Dendritic cell treated with granulocyte-macrophage colony-stimulating factor and Interleukin-4, amounts not matched to agents 40 ng/mL and 50 ng/mL, for 4 days (primary cell): ENCODE results near the gene RBM26.

Experiments
- H3K27ac Mint-ChIP-seq: one replicate; pipeline ENCODE4 v1.8.0; 2022; ENCODE audit warnings: mild to moderate bottlenecking, mixed read lengths
- H3K27me3 Mint-ChIP-seq: one replicate; pipeline ENCODE4 v1.8.0; 2022; ENCODE audit warnings: mild to moderate bottlenecking, mixed read lengths
- H3K36me3 Mint-ChIP-seq: one replicate; pipeline ENCODE4 v1.8.0; 2022; ENCODE audit warnings: low read depth, mixed read lengths
- H3K4me1 Mint-ChIP-seq: one replicate; pipeline ENCODE4 v1.8.0; 2022; ENCODE audit warnings: low read depth, mixed read lengths
- H3K4me3 Mint-ChIP-seq: one replicate; pipeline ENCODE4 v1.8.0; 2022; ENCODE audit warnings: mild to moderate bottlenecking, moderate library complexity, mixed read lengths
- H3K9me3 Mint-ChIP-seq: one replicate; pipeline ENCODE4 v1.8.0; 2022; ENCODE audit warnings: mixed read lengths
- intact Hi-C: fragments of 100-400 bp; cut with micrococcal nuclease; formaldehyde crosslinking; loops from one replicate; pipeline ENCODE4 v1.15.0; 2022

RBM26 gene

GRCh38 chr13:79312340-79312855 lies 93.7 kb downstream of the RBM26 start:
- intact Hi-C loops, result no loop called here
- Mint-ChIP-seq H3K27ac (no peak overlapping the region), H3K27me3 (no peaks in the 10 kb centered on the region), H3K4me3 (no peak overlapping the region), H3K9me3 (no peaks in the 10 kb centered on the region), H3K36me3 (peaks cover 17% of the 10 kb centered on the region), H3K4me1 (no peaks in the 10 kb centered on the region)

DNA sequence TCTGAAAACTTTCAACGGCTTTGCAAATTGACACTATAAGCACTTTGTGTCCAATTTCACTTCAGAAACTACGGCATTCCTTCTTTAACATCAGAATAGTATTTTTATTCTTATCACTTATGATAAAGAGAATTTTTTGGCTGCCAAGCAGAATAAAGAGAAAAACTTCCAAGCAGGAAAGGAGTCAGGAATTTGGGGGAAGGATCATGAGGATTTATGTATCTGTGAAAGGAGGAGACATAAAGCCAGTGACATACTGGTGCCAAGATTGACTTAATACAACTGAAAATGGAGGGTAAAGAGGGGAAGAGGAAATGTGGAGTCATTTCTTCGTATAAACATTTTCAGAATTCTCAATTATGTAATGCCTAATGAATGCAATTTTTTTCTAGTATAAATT lies 94.7 kb downstream of the RBM26 start:
- Mint-ChIP-seq H3K27ac (no peak overlapping the region), H3K27me3 (no peaks in the 10 kb centered on the region), H3K36me3 (peaks cover 17% of the 10 kb centered on the region), H3K4me1 (no peaks in the 10 kb centered on the region), H3K9me3 (no peaks in the 10 kb centered on the region), H3K4me3 (no peak overlapping the region)
- intact Hi-C loops, result no loop called here

- H3K27ac Mint-ChIP-seq, result no peak overlapping the region
- intact Hi-C loops, result no loop called here
- no peaks in the 10 kb centered on the region for H3K4me1 Mint-ChIP-seq
- no peaks in the 10 kb centered on the region for H3K27me3 Mint-ChIP-seq
- no peaks in the 10 kb centered on the region for H3K9me3 Mint-ChIP-seq
- H3K4me3 Mint-ChIP-seq, result no peak overlapping the region
- H3K36me3 Mint-ChIP-seq, result peaks cover 15% of the 10 kb centered on the region
Observed at GRCh38 chr13:79309690-79310089, 96.4 kb downstream of the RBM26 start.

GRCh38 chr13:79307866-79308298 lies 98.2 kb downstream of the RBM26 start:
- no peaks in the 10 kb centered on the region for H3K9me3 Mint-ChIP-seq
- no peaks in the 10 kb centered on the region for H3K27me3 Mint-ChIP-seq
- no peaks in the 10 kb centered on the region for H3K4me1 Mint-ChIP-seq
- no peak overlapping the region for H3K27ac Mint-ChIP-seq
- no peaks in the 10 kb centered on the region for H3K36me3 Mint-ChIP-seq
- intact Hi-C loops, result no loop called here
- H3K4me3 Mint-ChIP-seq, result no peak overlapping the region

GRCh38 chr13:79307433-79307861 lies 98.6 kb downstream of the RBM26 start:
- H3K27ac Mint-ChIP-seq, result no peak overlapping the region
- H3K36me3 Mint-ChIP-seq, result no peaks in the 10 kb centered on the region

DNA sequence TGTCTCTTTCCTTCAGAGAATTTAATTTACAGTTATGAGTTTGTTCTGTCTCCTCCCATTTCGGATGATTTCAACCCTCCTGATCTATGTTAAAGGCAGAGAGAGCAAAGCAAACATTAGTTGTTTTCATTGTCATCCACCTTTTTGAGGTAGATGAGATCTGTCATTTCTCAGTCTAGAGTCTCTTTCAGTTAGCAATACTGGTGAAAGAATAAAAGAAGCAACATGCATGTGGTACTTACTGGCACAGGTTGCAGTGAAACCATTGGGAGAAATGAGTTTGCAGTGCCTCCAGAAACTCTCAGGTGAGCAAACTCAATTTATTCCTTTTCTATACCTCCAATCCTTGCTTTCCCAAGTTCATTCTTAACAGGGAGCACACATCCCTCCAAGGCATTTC lies 99.4 kb downstream of the RBM26 start:
- Mint-ChIP-seq H3K36me3 (no peaks in the 10 kb centered on the region), H3K9me3 (peaks cover 1% of the 10 kb centered on the region), H3K4me3 (no peak overlapping the region), H3K27ac (no peak overlapping the region), H3K27me3 (no peaks in the 10 kb centered on the region), H3K4me1 (no peaks in the 10 kb centered on the region)
- intact Hi-C loops, result no loop called here

More at GRCh38 chr13:79307433-79307861, 98.6 kb downstream of the RBM26 start:
- Mint-ChIP-seq H3K27me3 (no peaks in the 10 kb centered on the region), H3K4me3 (no peak overlapping the region), H3K9me3 (no peaks in the 10 kb centered on the region), H3K4me1 (no peaks in the 10 kb centered on the region)
- intact Hi-C loops, result no loop called here

DNA sequence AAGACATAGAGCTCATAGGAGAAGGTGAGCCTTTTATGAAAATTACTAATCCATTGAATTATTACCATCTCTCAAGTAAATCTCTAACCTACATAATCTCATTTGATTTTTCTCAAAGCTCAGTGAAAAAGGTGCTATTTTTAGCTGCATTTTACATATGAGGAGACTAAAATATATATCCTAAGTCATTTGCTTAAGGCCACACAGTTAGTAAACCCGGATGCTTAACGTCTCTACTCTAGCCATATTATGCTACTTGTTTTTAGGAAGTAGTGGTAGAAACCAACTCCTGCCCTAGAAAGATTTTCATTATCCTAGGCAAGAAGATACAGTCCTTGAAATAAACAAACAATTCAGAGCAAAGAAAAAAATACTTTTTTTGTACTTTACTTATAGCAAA lies 108.9 kb downstream of the RBM26 start:
- Mint-ChIP-seq H3K4me1 (no peaks in the 10 kb centered on the region), H3K27me3 (no peaks in the 10 kb centered on the region), H3K4me3 (no peak overlapping the region)

DNA sequence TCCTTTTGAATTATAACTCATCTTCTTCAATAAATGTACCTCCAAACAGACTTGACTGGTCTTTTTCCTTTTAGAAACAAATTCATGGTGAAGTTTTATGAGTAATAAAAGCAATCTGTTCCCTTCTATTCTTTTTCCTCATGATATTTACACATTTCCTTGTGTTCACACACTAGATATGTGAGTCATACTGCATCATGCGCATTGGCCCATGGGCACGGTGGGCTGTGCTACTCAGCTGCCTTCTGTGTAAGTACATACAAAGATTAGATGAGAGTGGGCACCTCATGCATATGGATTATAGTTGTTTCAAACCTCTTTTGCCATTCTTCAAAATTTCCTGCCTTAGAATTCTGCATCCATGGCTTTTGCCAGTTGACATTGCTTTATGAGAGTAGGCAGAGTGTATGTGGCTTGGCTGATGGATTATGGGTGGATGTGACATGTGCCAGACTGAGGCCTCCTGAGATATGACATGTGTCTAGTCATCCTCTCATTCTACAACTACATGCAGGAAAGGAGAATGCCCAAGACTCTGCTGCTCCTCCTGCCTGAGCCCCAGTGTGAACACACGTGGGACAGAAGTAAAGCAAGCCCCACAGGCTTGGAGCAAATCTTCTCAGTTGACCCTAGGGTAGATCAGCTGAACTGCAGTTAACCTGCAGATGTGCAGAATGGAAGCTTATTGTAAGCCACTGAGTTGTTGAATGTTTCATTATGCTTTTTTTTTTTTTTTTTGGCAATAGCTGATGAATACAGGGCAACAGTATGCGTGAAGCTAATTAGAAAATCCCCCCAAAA lies 109.9 kb downstream of the RBM26 start:
- Mint-ChIP-seq H3K9me3 (peaks cover 5% of the 10 kb centered on the region), H3K4me3 (no peak overlapping the region), H3K27ac (no peak overlapping the region), H3K36me3 (no peaks in the 10 kb centered on the region), H3K4me1 (no peaks in the 10 kb centered on the region), H3K27me3 (no peaks in the 10 kb centered on the region)
- intact Hi-C loops, result no loop called here

More for the DNA sequence above, 108.9 kb downstream of the RBM26 start:
- intact Hi-C loops, result no loop called here
- Mint-ChIP-seq H3K27ac (no peak overlapping the region), H3K9me3 (peaks cover 12% of the 10 kb centered on the region), H3K36me3 (no peaks in the 10 kb centered on the region)

DNA sequence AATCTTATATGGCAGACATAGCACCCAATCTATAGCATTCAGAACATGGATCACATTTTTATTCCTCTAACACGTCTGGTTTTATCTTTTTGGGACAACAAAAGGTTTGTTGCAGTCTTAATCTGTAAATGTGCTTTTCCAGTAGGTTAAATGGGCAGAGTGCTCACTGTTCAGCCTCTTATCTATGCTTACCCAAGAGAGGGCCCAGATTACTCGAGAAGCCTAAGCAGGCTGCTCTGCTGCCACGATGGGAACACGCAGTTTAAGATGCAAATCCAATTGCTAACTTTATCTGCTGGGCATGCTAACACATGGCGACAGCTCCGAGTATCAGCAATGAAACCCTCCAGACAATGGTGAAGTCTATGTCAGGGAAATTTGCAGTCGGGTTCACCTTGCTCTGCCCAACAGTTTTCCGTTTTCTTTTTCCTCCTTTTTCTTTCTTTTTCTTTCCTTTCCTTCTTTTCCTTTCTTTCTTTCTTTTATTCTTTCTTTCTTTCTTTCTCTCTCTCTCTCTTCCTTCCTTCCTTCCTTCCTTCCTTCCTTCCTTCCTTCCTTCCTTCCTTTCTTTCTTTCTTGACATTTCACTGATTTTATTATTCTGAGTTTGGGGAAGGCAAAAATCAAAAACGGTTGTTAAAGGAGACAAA lies 115.3 kb downstream of the RBM26 start:
- no peak overlapping the region for H3K27ac Mint-ChIP-seq
- peaks cover 5% of the 10 kb centered on the region for H3K4me1 Mint-ChIP-seq
- no peaks in the 10 kb centered on the region for H3K9me3 Mint-ChIP-seq
- no peak overlapping the region for H3K4me3 Mint-ChIP-seq
- no peaks in the 10 kb centered on the region for H3K36me3 Mint-ChIP-seq
- no peaks in the 10 kb centered on the region for H3K27me3 Mint-ChIP-seq
- intact Hi-C loops, result no loop called here

GRCh38 chr13:79289571-79289970 lies 116.5 kb downstream of the RBM26 start:
- no peak overlapping the region for H3K4me3 Mint-ChIP-seq
- no peaks in the 10 kb centered on the region for H3K27me3 Mint-ChIP-seq
- H3K27ac Mint-ChIP-seq, result no peak overlapping the region
- intact Hi-C loops, result no loop called here
- no peaks in the 10 kb centered on the region for H3K9me3 Mint-ChIP-seq
- H3K36me3 Mint-ChIP-seq, result no peaks in the 10 kb centered on the region
- peaks cover 5% of the 10 kb centered on the region for H3K4me1 Mint-ChIP-seq

- H3K36me3 Mint-ChIP-seq, result no peaks in the 10 kb centered on the region
- intact Hi-C loops, result no loop called here
- no peak overlapping the region for H3K4me3 Mint-ChIP-seq
- H3K9me3 Mint-ChIP-seq, result no peaks in the 10 kb centered on the region
- H3K4me1 Mint-ChIP-seq, result peaks cover 11% of the 10 kb centered on the region
- H3K27ac Mint-ChIP-seq, result no peak overlapping the region
- no peaks in the 10 kb centered on the region for H3K27me3 Mint-ChIP-seq
Observed at GRCh38 chr13:79287939-79288795, 117.9 kb downstream of the RBM26 start.

DNA sequence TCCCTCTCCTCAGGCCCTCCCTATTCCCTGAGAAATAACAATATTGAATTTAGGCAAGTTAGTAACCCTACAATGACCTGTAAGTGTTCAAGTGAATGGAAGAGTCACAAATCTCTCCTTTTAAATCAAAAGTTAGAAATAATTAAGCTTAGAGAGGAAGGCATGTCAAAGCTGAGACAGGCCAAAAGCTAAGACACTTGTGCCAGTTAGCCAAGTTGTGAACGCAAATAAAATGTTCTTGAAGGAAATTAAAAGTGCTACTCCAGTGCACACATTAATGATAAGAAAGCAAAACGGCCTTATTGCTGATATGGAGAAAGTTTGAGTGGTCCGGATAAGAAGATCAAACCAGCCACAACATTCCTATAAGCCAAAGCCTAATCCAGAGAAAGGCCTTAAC lies 120.9 kb downstream of the RBM26 start:
- intact Hi-C loops, result no loop called here
- H3K27me3 Mint-ChIP-seq, result no peaks in the 10 kb centered on the region
- no peak overlapping the region for H3K27ac Mint-ChIP-seq
- H3K4me3 Mint-ChIP-seq, result no peak overlapping the region
- no peaks in the 10 kb centered on the region for H3K36me3 Mint-ChIP-seq
- peaks cover 17% of the 10 kb centered on the region for H3K4me1 Mint-ChIP-seq
- no peaks in the 10 kb centered on the region for H3K9me3 Mint-ChIP-seq

GRCh38 chr13:79283742-79284141 lies 122.3 kb downstream of the RBM26 start:
- peaks cover 12% of the 10 kb centered on the region for H3K4me1 Mint-ChIP-seq
- H3K27me3 Mint-ChIP-seq, result no peaks in the 10 kb centered on the region
- intact Hi-C loops, result no loop called here
- no peak overlapping the region for H3K4me3 Mint-ChIP-seq
- no peaks in the 10 kb centered on the region for H3K36me3 Mint-ChIP-seq
- H3K9me3 Mint-ChIP-seq, result no peaks in the 10 kb centered on the region
- no peak overlapping the region for H3K27ac Mint-ChIP-seq

DNA sequence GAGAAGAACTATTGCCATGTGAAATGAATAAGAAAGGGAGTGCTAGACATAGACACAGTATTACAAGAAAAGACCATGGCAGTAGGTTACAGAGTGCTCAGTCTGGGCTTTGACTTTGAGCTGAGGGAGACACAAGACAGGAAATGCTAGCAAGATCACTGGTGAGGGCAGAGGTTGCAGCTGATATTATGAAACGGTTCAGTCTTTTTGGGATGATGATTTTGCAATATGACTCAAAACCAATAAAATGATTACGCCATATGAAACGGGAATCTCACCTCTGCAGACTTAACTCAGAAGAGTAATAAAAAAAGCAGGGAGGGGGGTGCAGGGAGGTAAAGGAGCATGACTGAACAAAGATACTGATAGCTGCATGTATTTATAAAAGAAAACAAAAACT lies 123.1 kb downstream of the RBM26 start:
- H3K9me3 Mint-ChIP-seq, result no peaks in the 10 kb centered on the region
- intact Hi-C loops, result no loop called here
- H3K27ac Mint-ChIP-seq, result no peak overlapping the region
- H3K27me3 Mint-ChIP-seq, result no peaks in the 10 kb centered on the region
- peaks cover 12% of the 10 kb centered on the region for H3K4me1 Mint-ChIP-seq
- no peaks in the 10 kb centered on the region for H3K36me3 Mint-ChIP-seq
- H3K4me3 Mint-ChIP-seq, result no peak overlapping the region
